OCI-LY7 (cell line): ENCODE measurements around the gene KIF16B. TPM values are rescaled to one million over a fixed set of nuclear protein-coding genes. Genes with fewer than 3 reads are reported as not detected.

Experiments used
- BruUV-seq: library from RNA; stranded (reverse); fragments of 400-500 nt; replicated peaks from 2 replicates; lab custom pipeline; 2021; lab: Mats Ljungman, UMichigan
- CTCF ChIA-PET: fragments of 300-600 bp; sonication (Branson Sonifier 250); formaldehyde crosslinking; loops from one replicate; lab custom pipeline; 2022; ENCODE audit warnings: antibody characterized with exemption; ENCODE audit not compliant: unreplicated experiment; lab: Charles Lee
- POLR2A ChIA-PET: fragments of 300-600 bp; sonication (Branson Sonifier 250); formaldehyde crosslinking; loops from one replicate; lab custom pipeline; 2022; ENCODE audit warnings: antibody characterized with exemption; lab: Charles Lee
- DNase-seq: peaks from one replicate; pipeline ENCODE4 v3.0.0-alpha.2; 2015; ENCODE audit warnings: low spot score
- H2AFZ ChIP-seq: fragments of 200-600 bp; sonication (generic), shearing (Covaris generic); 2 replicates; pipeline ENCODE4 v1.6.1; 2014; ENCODE audit warnings: mild to moderate bottlenecking, antibody characterized with exemption, low read length, moderate library complexity
- H3K27ac ChIP-seq: fragments of 200-600 bp; sonication (generic); 2 replicates; pipeline ENCODE4 v1.5.1; 2014; ENCODE audit warnings: mixed run types, low read depth, mild to moderate bottlenecking, moderate library complexity, low read length, inconsistent platforms; ENCODE audit not compliant: poor library complexity, severe bottlenecking
- H3K36me3 ChIP-seq: fragments of 200-600 bp; sonication (generic); 2 replicates; pipeline ENCODE4 v1.6.1; 2014; ENCODE audit warnings: mild to moderate bottlenecking, antibody characterized with exemption, low read length, moderate library complexity, mixed read lengths; ENCODE audit not compliant: insufficient read depth
- H3K4me1 ChIP-seq: fragments of 200-600 bp; sonication (generic); 2 replicates; pipeline ENCODE4 v1.5.1; 2014; ENCODE audit warnings: mild to moderate bottlenecking, low read length; ENCODE audit not compliant: insufficient read depth, poor library complexity, severe bottlenecking
- H3K4me2 ChIP-seq: fragments of 200-600 bp; sonication (generic); 2 replicates; pipeline ENCODE4 v1.6.1; 2014; ENCODE audit warnings: mild to moderate bottlenecking, low read length
- H3K4me3 ChIP-seq: fragments of 200-600 bp; sonication (generic); 2 replicates; pipeline ENCODE4 v1.5.1; 2014; ENCODE audit warnings: mild to moderate bottlenecking, low read depth, low read length; ENCODE audit not compliant: poor library complexity, severe bottlenecking
- H3K79me2 ChIP-seq: fragments of 200-600 bp; sonication (generic); 2 replicates; pipeline ENCODE4 v1.6.1; 2016; ENCODE audit warnings: low read depth, mild to moderate bottlenecking, low read length, moderate library complexity, mixed read lengths; ENCODE audit not compliant: insufficient read depth
- H3K9me2 ChIP-seq: fragments of 200-600 bp; sonication (generic); 2 replicates; pipeline ENCODE4 v1.6.1; 2016; ENCODE audit warnings: mild to moderate bottlenecking, low read length, mixed read lengths; ENCODE audit not compliant: insufficient read depth
- H3K9me3 ChIP-seq: fragments of 200-600 bp; sonication (generic); 2 replicates; pipeline ENCODE4 v1.6.1; 2014; ENCODE audit warnings: mild to moderate bottlenecking, mixed run types, low read length, mixed read lengths
- H4K20me1 ChIP-seq: fragments of 200-600 bp; sonication (generic); 2 replicates; pipeline ENCODE4 v1.6.1; 2014; ENCODE audit warnings: mild to moderate bottlenecking, antibody characterized with exemption, low read length, moderate library complexity, mixed read lengths; ENCODE audit not compliant: insufficient read depth
- CTCF ChIP-seq: fragments of 200-600 bp; sonication (generic); conservative IDR thresholded peaks from 2 replicates; pipeline ENCODE4 v1.5.1; 2014; ENCODE audit warnings: mild to moderate bottlenecking, antibody characterized with exemption, low read length, moderate library complexity, mixed read lengths
- EZH2phosphoT487 ChIP-seq: fragments of 200-600 bp; sonication (generic); IDR thresholded peaks from 2 replicates; pipeline ENCODE4 v1.6.1; 2018; ENCODE audit warnings: low read depth, borderline replicate concordance, mild to moderate bottlenecking, mixed run types, antibody characterized with exemption, low read length, moderate library complexity, mixed read lengths
- intact Hi-C: fragments of 100-400 bp; cut with micrococcal nuclease; formaldehyde crosslinking; loops from one replicate; pipeline ENCODE4 v1.10.0; 2022; ENCODE audit not compliant: unreplicated experiment
- total RNA-seq, 2 experiments: library from RNA; depleted of rRNA in 1 of 2; stranded (reverse); fragments of >200 nt in 1 of 2; shearing (Covaris generic) in 1 of 2; gene quantifications; 2 replicates each; pipeline ENCODE4 v1.2.3, GENCODE V29; 2014 to 2022

The KIF16B gene
- total RNA-seq, 2 experiments from 2014 or later: 6.2 to 11.2 TPM

GRCh38 chr20:16544949-16545348 lies 28.3 kb downstream of the KIF16B start:
- Histone ChIP-seq H3K4me3 (no peak overlapping the region), H3K4me2 (no peak overlapping the region), H3K9me3 (no peaks in the 10 kb centered on the region), H3K36me3 (no peaks in the 10 kb centered on the region), H4K20me1 (no peaks in the 10 kb centered on the region), H3K4me1 (no peaks in the 10 kb centered on the region), H3K79me2 (no peaks in the 10 kb centered on the region), H2AFZ (no peak overlapping the region), H3K27ac (no peak overlapping the region), H3K9me2 (no peaks in the 10 kb centered on the region)
- TF ChIP-seq EZH2phosphoT487 (no peak), CTCF (no peak)
- POLR2A ChIA-PET: interaction anchor here (0.7 to 1.1 kb wide), 2 partner anchors 10 to 167 kb away, joined by 3 to 4 read pairs; no protein-coding TSS in a partner anchor
- BruUV-seq: no TSS peak
- no peak for DNase-seq
- CTCF ChIA-PET: no interaction called here
- intact Hi-C loops: no loop called here

- Histone ChIP-seq H3K4me3 (no peak overlapping the region), H3K9me2 (no peaks in the 10 kb centered on the region), H3K9me3 (no peaks in the 10 kb centered on the region), H3K79me2 (no peaks in the 10 kb centered on the region), H4K20me1 (no peaks in the 10 kb centered on the region), H3K4me2 (no peak overlapping the region), H2AFZ (no peak overlapping the region), H3K36me3 (no peaks in the 10 kb centered on the region), H3K27ac (no peak overlapping the region), H3K4me1 (no peaks in the 10 kb centered on the region)
- no TSS peak for BruUV-seq
- intact Hi-C loops: no loop called here
- TF ChIP-seq EZH2phosphoT487 (no peak), CTCF (no peak)
- CTCF ChIA-PET: no interaction called here
- POLR2A ChIA-PET: interaction anchor here (0.5 kb wide), 1 partner anchor 193 kb away, joined by 3 read pairs; no protein-coding TSS in a partner anchor
- no peak for DNase-seq
Measured at GRCh38 chr20:16542477-16542876, 30.8 kb downstream of the KIF16B start.

- Histone ChIP-seq H3K9me2 (no peaks in the 10 kb centered on the region), H4K20me1 (no peaks in the 10 kb centered on the region), H3K4me3 (no peak overlapping the region), H2AFZ (no peak overlapping the region), H3K4me2 (no peak overlapping the region), H3K4me1 (no peaks in the 10 kb centered on the region), H3K36me3 (no peaks in the 10 kb centered on the region), H3K9me3 (no peaks in the 10 kb centered on the region), H3K79me2 (no peaks in the 10 kb centered on the region), H3K27ac (no peak overlapping the region)
- intact Hi-C loops: no loop called here
- TF ChIP-seq EZH2phosphoT487 (no peak), CTCF (no peak)
- DNase-seq: no peak
- BruUV-seq: no TSS peak
- POLR2A ChIA-PET: interaction anchor here (0.5 to 0.6 kb wide), 3 partner anchors 192 to 1304 kb away, joined by 3 read pairs; no protein-coding TSS in a partner anchor
- CTCF ChIA-PET: no interaction called here
Measured at GRCh38 chr20:16541878-16542277, 31.4 kb downstream of the KIF16B start.
